HEK293 (cell line): ENCODE data around the gene S100A8.

ENCODE experiments used
- CTCF ChIA-PET: fragments of 350-600 bp; formaldehyde crosslinking; extraction: SDS; loops from one replicate; lab custom pipeline; 2021; ENCODE audit warnings: antibody characterized with exemption; lab: Yijun Ruan, JAX
- POLR2A ChIA-PET: fragments of 300-600 bp; formaldehyde crosslinking; extraction: SDS; loops from one replicate; lab custom pipeline; 2020; ENCODE audit warnings: antibody characterized with exemption, inconsistent platforms; lab: Yijun Ruan, JAX
- H3K27ac ChIP-seq: fragments of 200-500 bp; sonication (Bioruptor generic); 2 replicates; pipeline ENCODE4 v1.5.1; 2014; ENCODE audit warnings: low read depth, low read length, control low read depth, inconsistent platforms; ENCODE audit errors: extremely low read depth
- H3K36me3 ChIP-seq, 2 experiments: fragments of 200-500 bp in 1 of 2; sonication (Bioruptor generic) in 1 of 2; 1 replicate in 1 of 2; 2 replicates in 1 of 2; pipeline ENCODE4 v1.5.1; 2014 to 2017; ENCODE audit warnings: inconsistent platforms in 2 of 2, low read length in 2 of 2; ENCODE audit not compliant: control insufficient read depth in 2 of 2, insufficient read depth in 1 of 2
- H3K4me1 ChIP-seq: fragments of 200-500 bp; sonication (Bioruptor generic); 2 replicates; pipeline ENCODE4 v1.5.1; 2014; ENCODE audit warnings: mild to moderate bottlenecking, low read length, inconsistent platforms; ENCODE audit not compliant: control insufficient read depth, insufficient read depth
- H3K4me3 ChIP-seq: 2 replicates; pipeline ENCODE4 v1.5.1; 2011; ENCODE audit warnings: low read depth, mild to moderate bottlenecking, control low read depth, low read length, moderate library complexity
- H3K9me3 ChIP-seq: fragments of 200-500 bp; sonication (Bioruptor generic); 2 replicates; pipeline ENCODE4 v1.5.1; 2014; ENCODE audit warnings: low read depth, low read length, inconsistent platforms; ENCODE audit not compliant: control insufficient read depth, insufficient read depth
- FEZF1 ChIP-seq: fragments of 450-650 bp; formaldehyde crosslinking; IDR thresholded peaks from 2 replicates; pipeline ENCODE4 v1.5.1; 2016; ENCODE audit warnings: missing biosample characterization, missing genetic modification characterization
- GLI4 ChIP-seq: fragments of 450-650 bp; formaldehyde crosslinking; IDR thresholded peaks from 2 replicates; pipeline ENCODE4 v1.5.1; 2016; ENCODE audit warnings: missing biosample characterization, missing genetic modification characterization
- INSM2 ChIP-seq: fragments of 450-650 bp; formaldehyde crosslinking; IDR thresholded peaks from 2 replicates; pipeline ENCODE4 v1.5.1; 2016; ENCODE audit warnings: missing biosample characterization, missing genetic modification characterization
- MZF1 ChIP-seq: fragments of 450-650 bp; formaldehyde crosslinking; IDR thresholded peaks from 2 replicates; pipeline ENCODE4 v1.5.1; 2017; ENCODE audit warnings: missing biosample characterization, missing genetic modification characterization, borderline replicate concordance
- PRDM2 ChIP-seq: fragments of 450-650 bp; formaldehyde crosslinking; IDR thresholded peaks from 2 replicates; pipeline ENCODE4 v1.5.1; 2016; ENCODE audit warnings: missing biosample characterization, missing genetic modification characterization, borderline replicate concordance
- PRDM6 ChIP-seq: fragments of 450-650 bp; formaldehyde crosslinking; IDR thresholded peaks from 2 replicates; pipeline ENCODE4 v1.5.1; 2017; ENCODE audit warnings: missing biosample characterization, missing genetic modification characterization
- ZBTB11 ChIP-seq: fragments of 450-650 bp; formaldehyde crosslinking; conservative IDR thresholded peaks from 2 replicates; pipeline ENCODE4 v1.5.1; 2016; ENCODE audit warnings: low read depth, missing biosample characterization, missing genetic modification characterization
- ZBTB17 ChIP-seq: fragments of 450-650 bp; formaldehyde crosslinking; IDR thresholded peaks from 2 replicates; pipeline ENCODE4 v1.5.1; 2016; ENCODE audit warnings: missing biosample characterization, missing genetic modification characterization
- ZIC2 ChIP-seq: fragments of 450-650 bp; formaldehyde crosslinking; IDR thresholded peaks from 2 replicates; pipeline ENCODE4 v1.5.1; 2016; ENCODE audit warnings: missing biosample characterization, missing genetic modification characterization
- ZNF114 ChIP-seq: fragments of 450-650 bp; formaldehyde crosslinking; IDR thresholded peaks from 2 replicates; pipeline ENCODE4 v1.5.0; 2017; ENCODE audit warnings: missing biosample characterization, missing genetic modification characterization
- ZNF214 ChIP-seq: fragments of 450-650 bp; formaldehyde crosslinking; IDR thresholded peaks from 2 replicates; pipeline ENCODE4 v1.5.1; 2017; ENCODE audit warnings: missing biosample characterization, mild to moderate bottlenecking, missing genetic modification characterization, borderline replicate concordance
- ZNF23 ChIP-seq: fragments of 450-650 bp; formaldehyde crosslinking; IDR thresholded peaks from 2 replicates; pipeline ENCODE4 v1.5.1; 2016; ENCODE audit warnings: missing biosample characterization, missing genetic modification characterization, borderline replicate concordance
- ZNF292 ChIP-seq: fragments of 450-650 bp; formaldehyde crosslinking; IDR thresholded peaks from 2 replicates; pipeline ENCODE4 v1.5.1; 2016; ENCODE audit warnings: low read depth, missing biosample characterization, missing genetic modification characterization, borderline replicate concordance
- ZNF311 ChIP-seq: fragments of 450-650 bp; formaldehyde crosslinking; IDR thresholded peaks from 2 replicates; pipeline ENCODE4 v1.5.1; 2017; ENCODE audit warnings: missing biosample characterization, missing genetic modification characterization, borderline replicate concordance
- ZNF366 ChIP-seq: fragments of 450-650 bp; formaldehyde crosslinking; conservative IDR thresholded peaks from 2 replicates; pipeline ENCODE4 v1.5.1; 2016; ENCODE audit warnings: missing biosample characterization, missing genetic modification characterization
- ZNF416 ChIP-seq: fragments of 450-650 bp; formaldehyde crosslinking; IDR thresholded peaks from 2 replicates; pipeline ENCODE4 v1.5.1; 2016; ENCODE audit warnings: missing biosample characterization, missing genetic modification characterization
- ZNF473 ChIP-seq: fragments of 450-650 bp; formaldehyde crosslinking; IDR thresholded peaks from 2 replicates; pipeline ENCODE4 v1.5.1; 2017; ENCODE audit warnings: missing biosample characterization, missing genetic modification characterization
- ZNF514 ChIP-seq: fragments of 450-650 bp; formaldehyde crosslinking; IDR thresholded peaks from 2 replicates; pipeline ENCODE4 v1.5.1; 2016; ENCODE audit warnings: missing biosample characterization, missing genetic modification characterization
- ZNF548 ChIP-seq: fragments of 450-650 bp; formaldehyde crosslinking; IDR thresholded peaks from 2 replicates; pipeline ENCODE4 v1.5.1; 2016; ENCODE audit warnings: missing biosample characterization, missing genetic modification characterization
- ZNF561 ChIP-seq: fragments of 450-650 bp; IDR thresholded peaks from 2 replicates; pipeline ENCODE4 v1.5.1; 2018; ENCODE audit warnings: missing biosample characterization, missing genetic modification characterization, borderline replicate concordance
- ZNF621 ChIP-seq: fragments of 450-650 bp; formaldehyde crosslinking; IDR thresholded peaks from 2 replicates; pipeline ENCODE4 v1.5.1; 2017; ENCODE audit warnings: missing biosample characterization, missing genetic modification characterization
- ZNF707 ChIP-seq: fragments of 450-650 bp; formaldehyde crosslinking; IDR thresholded peaks from 2 replicates; pipeline ENCODE4 v1.5.1; 2016; ENCODE audit warnings: missing biosample characterization, missing genetic modification characterization
- ZSCAN23 ChIP-seq: fragments of 450-650 bp; formaldehyde crosslinking; IDR thresholded peaks from 2 replicates; pipeline ENCODE4 v1.5.1; 2016; ENCODE audit warnings: missing biosample characterization, missing genetic modification characterization

The S100A8 gene

GRCh38 chr1:153400244-153400643 is 9.4 kb upstream of the S100A8 start:
- Histone ChIP-seq H3K9me3 (no peaks in the 10 kb centered on the region), H3K4me3 (no peak overlapping the region), H3K27ac (no peak overlapping the region), H3K4me1 (no peaks in the 10 kb centered on the region), H3K36me3 (no peaks in the 10 kb centered on the region)
- TF ChIP-seq ZNF416 (tag by site-specific recombination), result no peak
- TF ChIP-seq PRDM6 (tag by site-specific recombination), result no peak
- TF ChIP-seq GLI4, result no peak
- TF ChIP-seq ZNF214 (tag by site-specific recombination), result no peak
- TF ChIP-seq ZSCAN23 (tag by site-specific recombination), result no peak
- no peak for TF ChIP-seq ZNF707
- no peak for TF ChIP-seq ZNF514 (tag by site-specific recombination)
- no peak for TF ChIP-seq ZNF114 (tag by site-specific recombination)
- TF ChIP-seq INSM2, result no peak
- no peak for TF ChIP-seq FEZF1 (tag by site-specific recombination)
- no peak for TF ChIP-seq ZNF561 (tag by site-specific recombination)
- ChIA-PET POLR2A (no interaction called here), CTCF (interaction anchor here (0.7 to 2.0 kb wide), 7 partner anchors 19 to 95 kb away, joined by 3 to 9 read pairs (median 3); no protein-coding TSS in a partner anchor)

GRCh38 chr1:153399401-153400055 is 8.7 kb upstream of the S100A8 start:
- Histone ChIP-seq H3K36me3 (no peaks in the 10 kb centered on the region), H3K9me3 (no peaks in the 10 kb centered on the region), H3K27ac (no peak overlapping the region), H3K4me3 (no peak overlapping the region), H3K4me1 (no peaks in the 10 kb centered on the region)
- POLR2A ChIA-PET, result no interaction called here
- CTCF ChIA-PET, result interaction anchor here (1.0 to 2.0 kb wide), 5 partner anchors 27 to 96 kb away, joined by 3 to 9 read pairs (median 3); no protein-coding TSS in a partner anchor
- TF ChIP-seq ZNF621 (no peak), ZBTB17 (tag by site-specific recombination) (no peak), ZNF23 (tag by site-specific recombination) (no peak), PRDM2 (tag by site-specific recombination) (no peak), ZNF311 (tag by site-specific recombination) (no peak), ZNF561 (tag by site-specific recombination) (no peak), MZF1 (tag by site-specific recombination) (no peak), ZIC2 (no peak), ZBTB11 (no peak), ZNF548 (no peak), ZNF473 (tag by site-specific recombination) (no peak), ZNF292 (tag by site-specific recombination) (no peak), ZNF366 (tag by site-specific recombination) (no peak)
